Gastroesophageal sphincter (tissue), 3 donors: ENCODE results near the gene MACROD2.

Experiments
- POLR2A ChIP-seq, 2 donors: fragments of 450-650 bp; IDR thresholded peaks; one replicate each; pipeline ENCODE4 v1.6.1; 2017; ENCODE audit warnings: antibody characterized with exemption in 2 of 2, mild to moderate bottlenecking in 2 of 2, moderate library complexity in 1 of 2
- POLR2AphosphoS5 ChIP-seq: sonication (generic); formaldehyde crosslinking; IDR thresholded peaks from one replicate; pipeline ENCODE4 v1.6.1; 2017; ENCODE audit warnings: antibody characterized with exemption
- TF ChIP-seq, protein P1 (sequence below), 4 experiments: fragments of 200-600 bp in 2 of 4; fragments of 450-650 bp in 2 of 4; sonication (generic) in 1 of 4; IDR thresholded peaks; one replicate each; pipeline ENCODE4 v1.5.1; 2017 to 2019; ENCODE audit warnings: antibody characterized with exemption in 4 of 4, mild to moderate bottlenecking in 2 of 4, moderate library complexity in 2 of 4

DNA sequence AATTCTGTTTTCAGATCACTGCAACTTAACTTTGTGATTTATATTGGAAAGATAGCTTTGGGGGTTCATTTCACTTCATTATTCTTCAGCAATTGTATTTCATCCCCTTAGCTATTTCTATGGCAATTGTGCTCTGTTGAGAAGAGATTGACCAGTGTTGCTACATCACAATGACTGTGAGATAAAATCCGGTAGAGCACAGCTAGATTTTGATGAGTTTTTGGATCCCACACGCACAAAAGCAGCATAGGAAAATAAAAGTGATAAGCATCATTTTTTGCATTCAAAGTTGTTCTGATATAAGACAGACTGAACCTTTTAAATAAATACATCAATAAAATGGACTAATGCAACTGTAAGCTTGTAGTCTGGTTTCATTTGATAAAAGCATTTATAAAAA, 1843.2 kb downstream of the MACROD2 start:
- TF ChIP-seq POLR2AphosphoS5 (no peak), POLR2A (IDR thresholded peaks at IDR 0.05) (no peak)
- TF ChIP-seq, protein P1, sequence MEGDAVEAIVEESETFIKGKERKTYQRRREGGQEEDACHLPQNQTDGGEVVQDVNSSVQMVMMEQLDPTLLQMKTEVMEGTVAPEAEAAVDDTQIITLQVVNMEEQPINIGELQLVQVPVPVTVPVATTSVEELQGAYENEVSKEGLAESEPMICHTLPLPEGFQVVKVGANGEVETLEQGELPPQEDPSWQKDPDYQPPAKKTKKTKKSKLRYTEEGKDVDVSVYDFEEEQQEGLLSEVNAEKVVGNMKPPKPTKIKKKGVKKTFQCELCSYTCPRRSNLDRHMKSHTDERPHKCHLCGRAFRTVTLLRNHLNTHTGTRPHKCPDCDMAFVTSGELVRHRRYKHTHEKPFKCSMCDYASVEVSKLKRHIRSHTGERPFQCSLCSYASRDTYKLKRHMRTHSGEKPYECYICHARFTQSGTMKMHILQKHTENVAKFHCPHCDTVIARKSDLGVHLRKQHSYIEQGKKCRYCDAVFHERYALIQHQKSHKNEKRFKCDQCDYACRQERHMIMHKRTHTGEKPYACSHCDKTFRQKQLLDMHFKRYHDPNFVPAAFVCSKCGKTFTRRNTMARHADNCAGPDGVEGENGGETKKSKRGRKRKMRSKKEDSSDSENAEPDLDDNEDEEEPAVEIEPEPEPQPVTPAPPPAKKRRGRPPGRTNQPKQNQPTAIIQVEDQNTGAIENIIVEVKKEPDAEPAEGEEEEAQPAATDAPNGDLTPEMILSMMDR (IDR thresholded peaks at IDR 0.05), result no peak
